ENCODE results near the gene CT45A10.
"Not testable (repeated sequence)": the region's sequence is repeated elsewhere in the genome, so short reads cannot be mapped to it uniquely, and the experiment has no call there.

CT45A10 gene, protein sequence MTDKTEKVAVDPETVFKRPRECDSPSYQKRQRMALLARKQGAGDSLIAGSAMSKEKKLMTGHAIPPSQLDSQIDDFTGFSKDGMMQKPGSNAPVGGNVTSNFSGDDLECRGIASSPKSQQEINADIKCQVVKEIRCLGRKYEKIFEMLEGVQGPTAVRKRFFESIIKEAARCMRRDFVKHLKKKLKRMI

DNA sequence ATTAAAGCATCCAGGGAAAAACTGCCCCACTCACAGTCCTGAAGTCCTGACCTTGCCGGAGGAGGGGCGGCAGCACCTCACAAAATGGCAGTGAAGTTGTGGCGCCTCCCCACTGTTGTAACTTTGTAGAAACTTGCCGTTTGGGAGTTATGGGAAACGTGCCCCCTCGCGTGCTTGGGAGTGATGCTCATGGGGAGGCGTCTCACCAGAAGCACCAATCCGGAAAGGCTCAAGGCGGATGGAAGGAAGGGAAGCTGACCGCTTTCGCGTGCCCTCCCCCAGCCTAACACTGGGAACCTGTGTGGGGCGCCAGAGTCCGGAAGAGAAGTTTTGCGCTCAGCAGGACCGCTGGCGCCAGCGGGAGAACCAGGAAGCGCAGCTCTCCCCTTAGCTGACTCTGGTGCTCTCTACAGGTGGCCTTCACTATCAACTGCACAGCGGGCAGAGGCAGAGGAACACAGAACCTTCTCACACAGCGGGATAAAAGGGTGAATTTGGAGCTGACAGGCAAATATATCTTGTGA lies at the start of gene CT45A10, which contains the start of gene SAGE1:
Gene CT45A10, minus strand, starts transcription at position 151 of the 524 bp plus-strand sequence. CDS start 8,100 bp downstream, outside the sequence.
Gene SAGE1, plus strand, starts transcription at position 423 of the 524 bp plus-strand sequence. CDS start 2,527 bp downstream, outside the sequence.
- no peak for DNase-seq
- ATAC-seq = no peak

DNA sequence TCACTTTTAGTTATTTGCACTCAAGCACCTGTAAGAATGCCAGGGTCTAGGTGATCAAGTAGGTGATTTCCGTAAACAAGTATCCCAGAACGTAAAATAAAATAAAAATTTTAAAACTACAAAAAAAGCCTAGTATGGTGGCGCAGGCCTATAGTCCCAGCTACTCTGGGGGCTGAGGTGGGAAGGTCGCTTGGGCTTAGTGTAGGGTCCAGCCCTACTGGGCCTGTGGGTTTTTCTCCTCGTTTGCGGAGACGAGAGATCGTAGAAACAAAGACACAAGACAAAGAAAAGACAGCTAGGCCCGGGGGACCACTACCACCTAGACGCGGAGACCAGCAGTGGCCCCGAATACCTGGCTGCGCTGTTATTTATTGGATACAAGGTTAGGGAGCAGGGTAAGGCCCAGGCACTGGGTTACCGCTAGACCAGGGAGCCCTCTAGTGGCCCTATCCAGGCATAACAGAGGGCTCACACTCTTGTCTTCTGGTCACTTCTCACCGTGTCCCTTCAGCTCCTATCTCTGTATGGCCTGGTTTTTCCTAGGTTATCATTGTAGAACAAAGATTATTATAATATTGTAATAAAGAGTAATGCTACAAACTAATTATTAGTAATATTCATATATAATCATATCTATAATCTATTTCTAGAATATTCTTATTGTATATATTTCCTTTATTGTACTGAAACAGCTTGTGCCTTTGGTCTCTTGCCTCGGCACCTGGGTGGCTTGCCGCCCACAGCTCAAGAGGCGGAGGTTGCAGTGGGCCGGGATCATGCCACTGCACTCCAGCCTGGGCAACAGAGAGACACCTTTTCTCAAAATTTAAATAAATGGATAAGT lies 38.6 kb upstream of the CT45A10 start:
- DNase-seq (peak; percentile 33), ATAC-seq (peak; percentile 46)

DNA sequence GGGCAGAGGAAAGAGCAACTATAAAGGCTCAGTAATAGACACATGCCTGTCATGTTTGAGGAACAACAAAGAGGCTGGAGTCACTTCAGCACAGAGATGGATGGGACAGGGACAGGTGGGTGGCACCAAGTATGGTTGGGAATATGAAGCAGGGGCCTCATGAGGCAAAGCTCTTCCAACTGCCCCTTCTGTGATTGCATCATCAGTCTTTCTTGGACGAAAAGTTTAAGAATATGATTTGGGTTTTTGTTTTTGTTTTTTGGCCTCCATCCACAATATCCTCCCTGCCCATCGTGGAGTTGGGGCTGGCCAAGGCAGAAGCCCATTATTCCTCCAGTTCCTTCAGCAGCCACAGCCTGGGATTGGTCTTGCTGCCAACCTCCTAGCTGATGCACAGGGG lies 34.7 kb upstream of the CT45A10 start:
- ATAC-seq (no peak), DNase-seq (no peak)

DNA sequence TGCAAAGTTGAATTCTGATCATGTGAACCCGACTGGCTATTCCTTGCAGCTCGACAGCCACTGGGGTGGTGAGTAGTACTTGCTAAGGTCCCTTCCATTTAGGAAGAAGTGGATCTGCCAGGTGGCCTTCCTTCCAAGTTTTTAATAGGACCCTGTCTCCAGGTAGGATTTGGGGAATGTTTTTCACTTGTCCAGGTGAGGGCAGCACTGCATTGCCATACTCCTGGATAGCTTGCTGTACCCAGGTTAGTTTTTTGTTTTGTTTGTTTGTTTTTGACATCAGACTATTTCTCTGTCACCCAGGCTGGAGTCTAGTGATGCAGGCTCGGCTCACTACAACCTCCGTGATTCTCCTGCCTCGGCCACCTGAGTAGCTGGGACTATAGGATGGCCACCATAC lies 30.1 kb upstream of the CT45A10 start:
- DNase-seq (no peak), ATAC-seq (no peak)

DNA sequence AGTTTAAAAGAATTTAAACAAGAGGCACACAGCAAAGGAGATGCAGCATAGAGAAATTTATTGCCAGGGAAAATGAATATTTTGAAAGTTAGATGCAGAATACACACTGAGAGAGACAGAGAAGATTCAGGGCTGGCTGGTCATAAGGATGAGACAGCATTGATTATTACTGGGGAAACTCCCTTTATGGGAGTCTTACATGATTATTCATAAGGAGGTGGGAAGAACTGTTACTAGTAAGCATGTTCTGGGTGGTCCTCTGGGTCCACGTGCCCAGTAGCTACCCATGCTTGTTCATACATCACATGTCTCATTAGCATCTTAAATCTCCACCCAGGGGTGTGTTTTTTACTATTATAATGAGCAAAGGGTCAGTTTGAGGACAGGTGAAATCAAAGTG lies 27.3 kb upstream of the CT45A10 start:
- not testable (repeated sequence) for DNase-seq, ATAC-seq

DNA sequence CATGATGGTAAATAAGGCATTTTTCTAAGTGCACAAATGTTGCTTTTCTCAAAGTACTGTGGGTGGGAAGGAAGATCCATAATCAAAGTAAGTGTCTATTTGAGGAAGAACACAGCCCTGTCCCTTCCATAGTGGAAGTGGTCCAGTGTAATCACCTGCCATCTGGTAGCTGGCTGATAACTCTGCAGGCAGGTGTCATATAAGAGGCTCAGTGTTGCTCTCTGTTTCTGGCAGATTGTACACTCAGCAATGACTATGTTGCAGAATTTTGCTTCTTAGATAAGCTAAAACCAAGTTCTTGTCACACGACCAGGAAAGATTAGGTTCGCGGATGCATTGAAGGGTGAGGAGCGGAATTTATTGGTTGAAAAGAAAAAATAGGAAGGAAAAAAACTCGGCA lies 21.2 kb upstream of the CT45A10 start:
- ATAC-seq (no peak), DNase-seq (no peak)

DNA sequence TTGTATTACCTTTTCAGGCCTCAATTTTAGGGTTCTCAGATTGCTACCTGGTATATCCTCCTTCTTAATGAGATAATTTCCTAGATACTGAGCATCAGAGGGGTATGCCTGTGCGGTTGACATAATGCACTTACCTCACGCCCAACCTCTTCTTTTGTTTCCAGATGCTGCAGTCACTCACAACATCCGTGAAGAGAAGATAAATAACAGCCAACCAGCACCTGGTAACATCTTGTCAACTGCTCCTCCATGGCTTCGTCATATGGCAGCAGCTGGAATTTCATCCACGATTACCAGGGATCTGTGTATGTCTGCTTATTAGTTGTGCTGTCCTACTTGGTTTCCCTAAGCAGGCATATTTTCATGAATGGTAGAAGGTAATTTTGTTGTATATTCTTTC lies 17.0 kb upstream of the CT45A10 start:
- ATAC-seq (no peak), DNase-seq (no peak)

DNA sequence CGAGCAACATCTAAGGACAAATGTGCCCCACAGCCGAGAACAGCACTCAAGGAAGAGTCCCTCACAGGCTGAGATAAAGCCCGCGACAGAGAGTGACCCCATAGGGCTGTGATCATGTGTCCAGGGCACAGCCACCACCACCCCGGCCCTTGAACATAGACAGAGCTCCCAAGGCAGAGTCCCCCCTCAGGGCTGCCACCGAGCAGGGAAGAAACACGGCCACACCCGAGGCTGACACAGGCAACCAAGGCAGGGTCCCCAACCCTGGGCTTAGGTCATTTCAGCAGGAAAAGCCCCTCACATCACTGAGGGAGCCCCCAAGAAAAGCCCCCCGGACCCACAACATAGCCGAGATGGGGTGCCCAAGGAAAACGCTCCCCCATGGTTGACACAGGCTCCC lies 463 bp downstream of the CT45A10 start:
- DNase-seq = no peak

DNA sequence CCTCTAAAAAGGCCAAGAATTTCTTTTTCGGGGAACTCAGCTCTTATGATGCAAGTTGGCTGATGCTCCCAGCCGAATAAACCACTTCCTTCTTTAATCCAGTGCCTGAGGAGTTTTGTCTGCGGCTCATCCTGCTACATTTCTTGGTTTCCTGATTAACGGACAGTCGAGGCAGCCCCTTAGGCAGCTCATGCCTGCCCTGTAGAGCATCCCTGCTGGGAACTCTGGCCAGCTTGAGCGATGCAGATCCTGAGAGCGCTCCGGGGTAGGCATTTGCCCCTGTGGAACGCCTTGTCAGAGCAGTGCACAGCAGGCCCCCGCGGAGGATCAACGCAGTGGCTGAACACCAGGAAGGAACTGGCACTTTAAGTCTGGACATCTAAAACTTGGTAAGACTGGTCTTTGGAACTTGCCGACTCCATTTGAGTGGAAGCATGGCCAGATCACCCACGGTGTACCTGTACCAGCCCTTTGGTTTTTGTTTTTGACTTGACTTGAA lies 3.1 kb downstream of the CT45A10 start:
- no peak for DNase-seq
- no peak for ATAC-seq

More for the DNA sequence above, 463 bp downstream of the CT45A10 start:
- ATAC-seq = no peak

DNA sequence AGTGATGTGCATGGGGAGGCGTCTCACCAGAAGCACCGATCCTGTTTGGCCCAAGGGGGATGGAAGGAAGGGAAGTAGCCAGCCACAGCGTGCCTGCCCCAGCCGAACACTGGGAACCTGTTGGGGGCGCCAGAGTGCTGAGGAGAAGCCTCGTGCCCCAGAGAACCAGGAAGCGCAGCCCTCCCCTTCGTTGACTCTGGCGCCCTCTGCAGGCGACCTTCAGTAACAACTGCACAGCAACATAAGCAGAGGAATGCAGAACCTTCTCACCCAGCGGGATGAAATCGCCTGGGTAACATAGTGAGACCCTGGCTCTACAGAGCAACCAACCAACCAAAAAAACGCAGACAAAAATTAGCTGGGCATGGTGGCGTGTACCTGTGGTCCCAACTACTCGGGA lies 4.3 kb downstream of the CT45A10 start:
- not testable (repeated sequence) for ATAC-seq
- DNase-seq = peak; percentile 50

DNA sequence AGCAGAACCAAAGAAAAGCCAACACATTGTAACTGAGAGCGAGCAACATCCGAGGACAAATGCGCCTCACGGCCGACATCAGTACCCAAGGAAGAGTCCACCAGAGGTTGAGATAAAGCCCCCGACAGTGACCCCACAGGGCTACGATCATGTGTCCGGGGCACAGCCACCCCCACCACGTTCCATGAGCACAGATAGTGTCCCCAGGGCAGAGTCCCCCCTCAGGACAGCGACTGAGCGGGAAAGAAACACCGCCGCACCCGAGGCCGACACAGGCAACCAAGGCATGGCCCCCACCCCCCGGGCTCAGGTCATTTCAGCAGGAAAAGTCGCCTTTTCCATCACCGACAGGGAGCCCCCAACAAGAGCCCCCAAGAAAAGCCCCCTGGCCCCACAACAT lies 5.0 kb downstream of the CT45A10 start:
- not testable (repeated sequence) for ATAC-seq, DNase-seq

DNA sequence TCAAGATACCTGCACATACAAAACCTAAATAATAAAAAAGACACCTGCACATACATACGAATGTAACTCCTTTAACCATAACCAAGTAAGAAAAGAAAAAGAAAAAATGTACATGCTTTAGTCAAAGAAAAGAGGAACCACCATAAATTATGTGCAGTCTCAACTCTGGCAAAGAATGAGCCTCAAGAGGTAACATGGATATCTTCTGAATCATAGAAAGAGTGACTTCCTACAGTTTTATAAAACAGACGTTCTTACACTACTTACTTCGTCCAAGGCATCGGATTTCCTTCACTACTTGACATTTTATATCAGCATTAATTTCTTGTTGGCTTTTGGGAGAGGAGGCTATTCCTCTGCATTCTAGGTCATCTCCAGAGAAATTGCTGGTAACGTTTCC lies 10.5 kb downstream of the CT45A10 start:
- not testable (repeated sequence) for ATAC-seq, DNase-seq

DNA sequence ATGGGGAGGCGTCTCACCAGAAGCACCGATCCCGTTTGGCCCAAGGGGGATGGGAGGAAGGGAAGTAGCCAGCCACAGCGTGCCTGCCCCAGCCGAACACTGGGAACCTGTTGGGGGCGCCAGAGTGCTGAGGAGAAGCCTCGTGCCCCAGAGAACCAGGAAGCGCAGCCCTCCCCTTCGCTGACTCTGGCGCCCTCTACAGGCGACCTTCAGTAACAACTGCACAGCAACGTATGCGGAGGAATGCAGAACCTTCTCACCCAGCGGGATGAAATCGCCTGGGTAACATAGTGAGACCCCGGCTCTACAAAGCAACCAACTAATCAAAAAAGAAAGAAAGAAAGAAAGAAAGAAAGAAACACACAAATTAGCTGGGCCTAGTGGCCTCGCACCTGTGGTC lies 21.5 kb downstream of the CT45A10 start, which contains the start of gene CT45A9:
Gene CT45A9, minus strand, starts transcription at position 101 of the 400 bp plus-strand sequence. CDS start 3,751 bp downstream, outside the sequence.
- not testable (repeated sequence) for ATAC-seq

DNA sequence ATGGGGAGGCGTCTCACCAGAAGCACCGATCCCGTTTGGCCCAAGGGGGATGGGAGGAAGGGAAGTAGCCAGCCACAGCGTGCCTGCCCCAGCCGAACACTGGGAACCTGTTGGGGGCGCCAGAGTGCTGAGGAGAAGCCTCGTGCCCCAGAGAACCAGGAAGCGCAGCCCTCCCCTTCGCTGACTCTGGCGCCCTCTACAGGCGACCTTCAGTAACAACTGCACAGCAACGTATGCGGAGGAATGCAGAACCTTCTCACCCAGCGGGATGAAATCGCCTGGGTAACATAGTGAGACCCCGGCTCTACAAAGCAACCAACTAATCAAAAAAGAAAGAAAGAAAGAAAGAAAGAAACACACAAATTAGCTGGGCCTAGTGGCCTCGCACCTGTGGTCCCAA lies 38.8 kb downstream of the CT45A10 start, which contains the start of gene CT45A8:
Gene CT45A8, minus strand, starts transcription at position 101 of the 400 bp plus-strand sequence. CDS start 3,755 bp downstream, outside the sequence.
- DNase-seq, ATAC-seq: not testable (repeated sequence)

More for the DNA sequence above, 21.5 kb downstream of the CT45A10 start, which contains the start of gene CT45A9:
- not testable (repeated sequence) for DNase-seq

DNA sequence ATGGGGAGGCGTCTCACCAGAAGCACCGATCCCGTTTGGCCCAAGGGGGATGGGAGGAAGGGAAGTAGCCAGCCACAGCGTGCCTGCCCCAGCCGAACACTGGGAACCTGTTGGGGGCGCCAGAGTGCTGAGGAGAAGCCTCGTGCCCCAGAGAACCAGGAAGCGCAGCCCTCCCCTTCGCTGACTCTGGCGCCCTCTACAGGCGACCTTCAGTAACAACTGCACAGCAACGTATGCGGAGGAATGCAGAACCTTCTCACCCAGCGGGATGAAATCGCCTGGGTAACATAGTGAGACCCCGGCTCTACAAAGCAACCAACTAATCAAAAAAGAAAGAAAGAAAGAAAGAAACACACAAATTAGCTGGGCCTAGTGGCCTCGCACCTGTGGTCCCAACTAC lies 56.1 kb downstream of the CT45A10 start, which contains the start of gene CT45A7:
Gene CT45A7, minus strand, starts transcription at position 101 of the 400 bp plus-strand sequence. CDS start 3,747 bp downstream, outside the sequence.
- not testable (repeated sequence) for ATAC-seq, DNase-seq

Measured in stimulated activated naive CD8-positive, alpha-beta T cell treated with anti-CD3 and anti-CD28 coated beads, Interleukin-15, Interleukin-2, amounts not matched to agents 100 U/mL and 50 U/mL, for 24 hours (primary cell).